HepG2 (cell line): ENCODE data around the gene MOV10L1. TPM values are rescaled to one million over a fixed set of nuclear protein-coding genes. Genes with fewer than 3 reads are reported as not detected.

Experiments used
- ATAC-seq: fragments of 200-7000 bp; cut with Tn5 transposase; 3 replicates; pipeline ENCODE4 v1.9.1; 2020; ENCODE audit warnings: mild to moderate bottlenecking, moderate library complexity
- BruUV-seq: library from RNA; stranded (reverse); fragments of 400-500 nt; replicated peaks from 2 replicates; lab custom pipeline; 2021; lab: Mats Ljungman, UMichigan
- CTCF ChIA-PET: fragments of 300-600 bp; formaldehyde crosslinking; extraction: SDS; loops from one replicate; lab custom pipeline; 2021; ENCODE audit warnings: low total read pairs, inconsistent platforms, low intra/inter-chr PET ratio; lab: Yijun Ruan, JAX
- POLR2A ChIA-PET: fragments of 350-600 bp; sonication (Branson Sonifier 250); formaldehyde crosslinking; loops from one replicate; lab custom pipeline; 2020; ENCODE audit warnings: antibody characterized with exemption, inconsistent platforms; lab: Yijun Ruan, JAX
- DNase-seq: peaks from one replicate; pipeline ENCODE4 v3.0.0-alpha.2; 2015; ENCODE audit warnings: low spot score
- FAIRE-seq: peaks from 3 replicates; lab custom pipeline; 2011; peaks lifted over from hg19 to GRCh38; lab: Jason Lieb, UNC
- H2AFZ ChIP-seq: one replicate; pipeline ENCODE4 v1.6.1; 2011; ENCODE audit warnings: low read length, inconsistent platforms
- H3K27ac ChIP-seq: fragments of 300-600 bp; 3 replicates; pipeline ENCODE4 v1.8.0; 2011; ENCODE audit warnings: mixed run types, mild to moderate bottlenecking, mixed read lengths, low read length, inconsistent platforms; ENCODE audit not compliant: insufficient read depth; ENCODE audit errors: extremely low read length
- H3K27me3 ChIP-seq, 2 experiments: fragments of 200-600 bp in 1 of 2; 2 replicates in 1 of 2; 3 replicates in 1 of 2; pipeline versions ENCODE4 v1.6.0 to v1.8.0; 2011; ENCODE audit warnings: low read length in 2 of 2, mild to moderate bottlenecking in 2 of 2, moderate library complexity in 2 of 2, inconsistent platforms in 1 of 2; ENCODE audit not compliant: insufficient read depth in 2 of 2, control insufficient read depth in 1 of 2
- H3K36me3 ChIP-seq, 2 experiments: fragments of 200-600 bp in 1 of 2; replicated peaks in 1 of 2; 2 replicates in 1 of 2; 3 replicates in 1 of 2; pipeline versions ENCODE4 v1.5.1 to v1.8.0; 2011; ENCODE audit warnings: low read length in 2 of 2, inconsistent platforms in 1 of 2; ENCODE audit not compliant: insufficient read depth in 2 of 2, control insufficient read depth in 1 of 2
- H3K4me1 ChIP-seq: 2 replicates; pipeline ENCODE4 v1.5.1; 2012; ENCODE audit warnings: low read length, inconsistent platforms; ENCODE audit not compliant: insufficient read depth
- H3K4me2 ChIP-seq: 2 replicates; pipeline ENCODE4 v1.6.0; 2011; ENCODE audit warnings: low read depth, low read length, inconsistent platforms
- H3K4me3 ChIP-seq, 3 experiments: fragments of 200-600 bp in 1 of 3; sonication (generic), shearing (Covaris generic) in 1 of 3; replicated peaks in 1 of 3; 2 replicates each; pipeline ENCODE4 v1.5.1; 2011 to 2016; ENCODE audit warnings: low read length in 3 of 3, inconsistent platforms in 2 of 3, low read depth in 2 of 3, mild to moderate bottlenecking in 2 of 3, control low read depth in 1 of 3, mixed read lengths in 1 of 3; ENCODE audit not compliant: insufficient read depth in 1 of 3
- H3K79me2 ChIP-seq: one replicate; pipeline ENCODE4 v1.6.1; 2011; ENCODE audit warnings: low read length, inconsistent platforms; ENCODE audit not compliant: insufficient read depth
- H3K9ac ChIP-seq: 2 replicates; pipeline ENCODE4 v1.6.0; 2011; ENCODE audit warnings: mild to moderate bottlenecking, low read depth, low read length, inconsistent platforms; ENCODE audit not compliant: insufficient read depth
- H3K9me3 ChIP-seq: 2 replicates; pipeline ENCODE4 v1.5.1; 2012; ENCODE audit warnings: mild to moderate bottlenecking, low read length
- H4K20me1 ChIP-seq: 2 replicates; pipeline ENCODE4 v1.6.0; 2011; ENCODE audit warnings: inconsistent platforms, mild to moderate bottlenecking, low read length, moderate library complexity; ENCODE audit not compliant: insufficient read depth
- AGO2 ChIP-seq: fragments of 200-400 bp; formaldehyde crosslinking; optimal IDR thresholded peaks from 2 replicates; pipeline ENCODE3; 2017; ENCODE audit warnings: mild to moderate bottlenecking, low read depth, low read length, moderate library complexity
- CCAR2 ChIP-seq: fragments of 200-400 bp; formaldehyde crosslinking; optimal IDR thresholded peaks from 2 replicates; pipeline ENCODE3; 2018; ENCODE audit warnings: low read depth, mild to moderate bottlenecking, low read length, moderate library complexity
- HDAC6 ChIP-seq: fragments of 200-600 bp; sonication (generic); IDR thresholded peaks from 2 replicates; pipeline ENCODE4 v1.7.0; 2017; ENCODE audit warnings: mild to moderate bottlenecking, antibody characterized with exemption, low read length, low read depth
- HMG20B ChIP-seq: conservative IDR thresholded peaks from 2 replicates; pipeline ENCODE4 v1.6.1; 2016; ENCODE audit warnings: missing genetic modification reagents, missing compliant biosample characterization
- HOXA7 ChIP-seq: sonication (generic); formaldehyde crosslinking; IDR thresholded peaks from 2 replicates; pipeline ENCODE4 v1.8.1; 2022; ENCODE audit warnings: mild to moderate bottlenecking, missing genetic modification reagents, moderate library complexity
- RBFOX2 ChIP-seq: fragments of 200-400 bp; formaldehyde crosslinking; IDR thresholded peaks from 2 replicates; pipeline ENCODE4 v1.6.1; 2017; ENCODE audit warnings: low read depth, mild to moderate bottlenecking, low read length
- RFX1 ChIP-seq: fragments of 450-650 bp; IDR thresholded peaks from 2 replicates; pipeline ENCODE4 v1.6.1; 2017
- ZNF10 ChIP-seq: sonication (generic); formaldehyde crosslinking; IDR thresholded peaks from 2 replicates; pipeline ENCODE4 v1.4.0; 2020; ENCODE audit warnings: mild to moderate bottlenecking, low read depth, missing genetic modification reagents, borderline replicate concordance
- ZNF484 ChIP-seq: sonication (generic); formaldehyde crosslinking; IDR thresholded peaks from 2 replicates; pipeline ENCODE4 v1.5.1; 2020; ENCODE audit warnings: mild to moderate bottlenecking, low read depth, missing genetic modification reagents, borderline replicate concordance
- WGBS: methylation state at CpG from one replicate; pipeline ENCODE4 v1.1.6; 2017; ENCODE audit warnings: low lambda C conversion rate; 5-methylcytosine and 5-hydroxymethylcytosine counted together
- in situ Hi-C: cut with HindIII; loops from 2 replicates; pipeline ENCODE4 v1.10.0; 2017; ENCODE audit warnings: low pct_unique_long_range_greater_than_20kb; ENCODE audit not compliant: extremely low pct_ligation_motif_present
- intact Hi-C: fragments of 100-400 bp; cut with micrococcal nuclease; formaldehyde crosslinking; loops from one replicate; pipeline ENCODE4 v1.10.0; 2022; ENCODE audit not compliant: unreplicated experiment
- polyA plus RNA-seq, 8 experiments: library from polyadenylated mRNA; depleted of rRNA in 3 of 8; stranded (reverse) in 7 of 8; unstranded in 1 of 8; fragments of >200 nt; fragmentation: Illumina TruSeq in 4 of 8; extraction: Trizol in 4 of 8; gene quantifications; 2 replicates each; pipeline versions ENCODE4 v1.2.1 to v1.2.3, GENCODE V29; 2011 to 2016; ENCODE audit warnings: low read depth in 4 of 8, missing spikeins in 1 of 8, mixed read lengths in 1 of 8; ENCODE audit not compliant: insufficient read depth in 1 of 8
- total RNA-seq, 5 experiments: library from RNA; depleted of rRNA; stranded (reverse); fragments of >200 nt; fragmentation: Illumina TruSeq; extraction: Trizol; gene quantifications; 2 replicates each; pipeline ENCODE4 v1.2.3, GENCODE V29; 2016; ENCODE audit warnings: low read depth in 1 of 5
- TF ChIP-seq, protein P1 (sequence below): sonication (generic); formaldehyde crosslinking; IDR thresholded peaks from 2 replicates; pipeline ENCODE4 v1.8.1; 2022; ENCODE audit warnings: mild to moderate bottlenecking, missing genetic modification reagents
- TF ChIP-seq, protein P2 (sequence below), 2 experiments: sonication (generic) in 1 of 2; formaldehyde crosslinking in 1 of 2; IDR thresholded peaks; 2 replicates each; pipeline versions ENCODE4 v1.4.0 to v1.6.1; 2018 to 2020; ENCODE audit warnings: missing genetic modification reagents in 2 of 2, borderline replicate concordance in 1 of 2, low read depth in 1 of 2, mild to moderate bottlenecking in 1 of 2, missing biosample characterization in 1 of 2

MOV10L1 gene
- total and polyA plus RNA-seq, 2 of the 13 experiments (the other 11 are each of a cell fraction or from before 2014, with no cell fraction given): 0.11 to 0.12 TPM

DNA sequence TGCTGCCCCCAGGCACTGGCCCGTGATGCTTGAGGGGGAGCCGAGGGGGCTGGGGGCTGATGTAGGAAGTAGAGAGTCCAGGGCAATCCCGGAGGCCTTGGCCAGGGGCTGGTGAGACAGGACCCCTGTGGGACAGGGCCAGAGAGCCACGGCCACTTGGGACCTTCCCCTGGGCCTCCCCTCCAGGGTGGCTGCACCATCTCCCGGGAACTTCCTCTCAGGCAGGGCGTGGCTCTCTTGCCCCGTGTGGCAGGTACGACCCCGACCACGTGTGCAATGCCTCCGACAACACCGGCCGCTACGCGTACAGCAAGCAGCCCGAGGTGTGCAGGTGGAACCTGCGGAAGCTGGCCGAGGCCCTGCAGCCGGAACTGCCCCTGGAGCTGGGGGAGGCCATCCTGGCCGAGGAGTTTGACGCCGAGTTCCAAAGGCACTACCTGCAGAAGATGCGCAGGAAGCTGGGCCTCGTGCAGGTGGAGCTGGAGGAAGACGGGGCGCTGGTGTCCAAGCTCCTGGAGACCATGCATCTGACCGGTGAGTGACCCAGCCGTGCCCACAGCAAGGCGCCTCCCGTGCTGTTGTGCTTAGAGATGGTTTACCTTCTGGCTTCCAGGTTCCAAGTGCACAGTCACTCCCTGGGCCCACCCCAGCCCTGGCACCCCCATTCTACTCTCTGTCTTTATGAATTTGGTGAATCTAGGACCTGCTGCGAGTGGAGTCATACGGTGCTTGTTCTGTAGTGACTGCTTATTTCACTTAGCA, 120.8 kb downstream of the MOV10L1 start:
- Histone ChIP-seq H3K9me3 (no peaks in the 10 kb centered on the region), H3K9ac (no peak overlapping the region), H3K4me3 (no peak overlapping the region), H3K27ac (no peak overlapping the region), H3K4me2 (no peak overlapping the region), H2AFZ (no peak overlapping the region)
- in situ Hi-C loops: no loop called here
- no TSS peak for BruUV-seq
- 96% methylated on average over 23 of the region's 32 CpGs for WGBS
- intact Hi-C loops: no loop called here
- DNase-seq: no peak
- no peak for TF ChIP-seq HOXA7 (CRISPR knock-in tag)
- TF ChIP-seq RBFOX2: peak; percentile 59; the same call in 1 of the 2 replicates
- peak; percentile 87 for TF ChIP-seq AGO2
- TF ChIP-seq, all 625 proteins: peak for 2
- Histone ChIP-seq H4K20me1 (peaks cover 5% of the 10 kb centered on the region), H3K79me2 (peaks cover 25% of the 10 kb centered on the region), H3K27me3 (no peaks in the 10 kb centered on the region), H3K4me1 (0 out of 2 replicates have a peak, but pooled peaks cover 8% of the 10 kb centered on the region), H3K36me3 (peaks cover 12 to 50% of the 10 kb centered on the region in 2 experiments; a peak in 4 of 5 replicates)
- ChIA-PET POLR2A (no interaction called here), CTCF (interaction anchor here (1.7 to 2.5 kb wide), 2 partner anchors 41 to 62 kb away, joined by 3 to 39 read pairs; no protein-coding TSS in a partner anchor)
- no peak for ATAC-seq
- no peak for FAIRE-seq

DNA sequence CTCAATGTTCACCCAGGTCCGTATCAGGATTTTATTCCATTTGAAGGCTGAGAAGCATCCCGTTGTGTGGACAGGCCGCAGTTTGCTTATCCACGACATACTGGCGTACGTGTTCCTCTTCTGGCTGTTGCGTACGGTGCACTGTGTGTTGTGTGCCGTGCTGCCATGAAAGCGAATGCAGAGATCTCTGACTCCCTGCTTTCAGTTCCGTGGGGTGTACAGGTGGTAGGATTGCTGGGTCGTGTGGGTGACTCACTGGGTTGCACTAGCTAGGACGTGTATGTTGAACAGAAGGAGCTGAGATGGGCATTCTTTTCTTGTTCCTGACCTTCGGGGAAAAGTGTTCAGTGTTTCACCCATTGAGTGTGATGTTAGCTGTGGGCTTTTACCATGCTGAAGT, 121.3 kb downstream of the MOV10L1 start:
- BruUV-seq: no TSS peak
- FAIRE-seq (no peak), DNase-seq (no peak), ATAC-seq (no peak)
- intact Hi-C loops (no loop called here), in situ Hi-C loops (no loop called here)
- TF ChIP-seq HMG20B (CRISPR knock-in tag) (no peak), ZNF10 (no peak), HDAC6 (no peak), RFX1 (no peak), CCAR2 (no peak), ZNF484 (CRISPR knock-in tag) (no peak)
- TF ChIP-seq, protein P1, sequence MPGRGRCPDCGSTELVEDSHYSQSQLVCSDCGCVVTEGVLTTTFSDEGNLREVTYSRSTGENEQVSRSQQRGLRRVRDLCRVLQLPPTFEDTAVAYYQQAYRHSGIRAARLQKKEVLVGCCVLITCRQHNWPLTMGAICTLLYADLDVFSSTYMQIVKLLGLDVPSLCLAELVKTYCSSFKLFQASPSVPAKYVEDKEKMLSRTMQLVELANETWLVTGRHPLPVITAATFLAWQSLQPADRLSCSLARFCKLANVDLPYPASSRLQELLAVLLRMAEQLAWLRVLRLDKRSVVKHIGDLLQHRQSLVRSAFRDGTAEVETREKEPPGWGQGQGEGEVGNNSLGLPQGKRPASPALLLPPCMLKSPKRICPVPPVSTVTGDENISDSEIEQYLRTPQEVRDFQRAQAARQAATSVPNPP (CRISPR knock-in tag): no peak
- TF ChIP-seq, protein P2, sequence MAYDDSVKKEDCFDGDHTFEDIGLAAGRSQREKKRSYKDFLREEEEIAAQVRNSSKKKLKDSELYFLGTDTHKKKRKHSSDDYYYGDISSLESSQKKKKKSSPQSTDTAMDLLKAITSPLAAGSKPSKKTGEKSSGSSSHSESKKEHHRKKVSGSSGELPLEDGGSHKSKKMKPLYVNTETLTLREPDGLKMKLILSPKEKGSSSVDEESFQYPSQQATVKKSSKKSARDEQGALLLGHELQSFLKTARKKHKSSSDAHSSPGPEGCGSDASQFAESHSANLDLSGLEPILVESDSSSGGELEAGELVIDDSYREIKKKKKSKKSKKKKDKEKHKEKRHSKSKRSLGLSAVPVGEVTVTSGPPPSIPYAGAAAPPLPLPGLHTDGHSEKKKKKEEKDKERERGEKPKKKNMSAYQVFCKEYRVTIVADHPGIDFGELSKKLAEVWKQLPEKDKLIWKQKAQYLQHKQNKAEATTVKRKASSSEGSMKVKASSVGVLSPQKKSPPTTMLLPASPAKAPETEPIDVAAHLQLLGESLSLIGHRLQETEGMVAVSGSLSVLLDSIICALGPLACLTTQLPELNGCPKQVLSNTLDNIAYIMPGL (CRISPR knock-in tag; IDR thresholded peaks at IDR 0.05; ENCODE audit: borderline replicate concordance in 1 of 2, low read depth in 1 of 2): no peak
- no peak overlapping the region for H3K4me3 ChIP-seq
- H3K79me2 ChIP-seq: peaks cover 25% of the 10 kb centered on the region
- no peaks in the 10 kb centered on the region for H3K27me3 ChIP-seq
- H4K20me1 ChIP-seq: peaks cover 5% of the 10 kb centered on the region
- H3K9ac ChIP-seq: no peak overlapping the region
- ChIA-PET CTCF (interaction anchor here (1.7 to 2.5 kb wide), 2 partner anchors 42 to 63 kb away, joined by 3 to 39 read pairs; no protein-coding TSS in a partner anchor), POLR2A (no interaction called here)
- peaks cover 12 to 56% of the 10 kb centered on the region in 2 experiments; a peak in 4 of 5 replicates for H3K36me3 ChIP-seq
- no peak overlapping the region for H2AFZ ChIP-seq
- no peak overlapping the region for H3K27ac ChIP-seq
- WGBS: 94% methylated on average over 14 of the region's 14 CpGs
- H3K4me1 ChIP-seq: 0 out of 2 replicates have a peak, but pooled peaks cover 5% of the 10 kb centered on the region
- H3K9me3 ChIP-seq: no peaks in the 10 kb centered on the region
- no peak overlapping the region for H3K4me2 ChIP-seq
